ENCODE data around the gene SH3RF1.

The SH3RF1 gene

DNA sequence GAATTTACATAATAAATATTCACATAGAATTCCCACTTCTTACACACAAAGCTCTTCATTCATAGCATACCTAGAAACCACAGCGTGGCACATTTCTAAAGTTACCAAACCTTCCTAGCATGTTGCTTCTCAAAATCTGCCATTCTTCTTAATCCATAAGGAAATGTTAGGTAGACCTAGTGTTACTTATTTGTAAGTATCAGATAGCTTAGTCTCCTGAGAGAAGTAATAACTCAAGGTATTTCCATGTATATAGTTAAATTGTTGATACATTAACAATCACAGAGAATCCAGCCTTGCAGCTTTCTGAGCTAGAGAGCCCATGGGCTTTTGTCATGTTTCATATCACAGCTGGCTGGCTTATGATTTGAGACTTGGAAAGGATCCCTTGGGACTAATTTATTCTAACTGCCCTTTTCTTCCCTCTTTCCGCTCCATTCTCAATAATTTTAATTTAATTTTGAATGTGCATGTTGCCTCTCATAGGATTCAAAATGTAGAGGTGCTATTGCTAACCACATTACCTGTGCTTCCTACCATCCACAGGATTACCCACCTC lies 17.6 kb downstream of the SH3RF1 start:
- Histone ChIP-seq H3K4me3 (ENCODE audit: low read length) (no peak overlapping the region), H3K36me3 (replicated peaks; ENCODE audit: low read depth, low read length) (no peaks in the 10 kb centered on the region), H3K27me3 (ENCODE audit: low read depth, low read length) (0 out of 2 replicates have a peak, but pooled peaks cover 2% of the 10 kb centered on the region), H3K4me2 (ENCODE audit: low read length) (no peak overlapping the region), H3K27ac (ENCODE audit: low read length) (no peak overlapping the region), H3K79me2 (ENCODE audit: low read length) (no peaks in the 10 kb centered on the region), H4K20me1 (ENCODE audit: insufficient read depth, low read length) (no peaks in the 10 kb centered on the region), H3K4me1 (ENCODE audit: low read length) (peaks cover 9% of the 10 kb centered on the region), H2AFZ (ENCODE audit: low read depth, low read length) (no peak overlapping the region), H3K9ac (ENCODE audit: low read length) (no peak overlapping the region), H3K9me3 (ENCODE audit: insufficient read depth, low read length) (no peaks in the 10 kb centered on the region)
- TF ChIP-seq EZH2phosphoT487 (IDR thresholded peaks at IDR 0.05; ENCODE audit: low read depth): no peak
- TF ChIP-seq, protein P1, sequence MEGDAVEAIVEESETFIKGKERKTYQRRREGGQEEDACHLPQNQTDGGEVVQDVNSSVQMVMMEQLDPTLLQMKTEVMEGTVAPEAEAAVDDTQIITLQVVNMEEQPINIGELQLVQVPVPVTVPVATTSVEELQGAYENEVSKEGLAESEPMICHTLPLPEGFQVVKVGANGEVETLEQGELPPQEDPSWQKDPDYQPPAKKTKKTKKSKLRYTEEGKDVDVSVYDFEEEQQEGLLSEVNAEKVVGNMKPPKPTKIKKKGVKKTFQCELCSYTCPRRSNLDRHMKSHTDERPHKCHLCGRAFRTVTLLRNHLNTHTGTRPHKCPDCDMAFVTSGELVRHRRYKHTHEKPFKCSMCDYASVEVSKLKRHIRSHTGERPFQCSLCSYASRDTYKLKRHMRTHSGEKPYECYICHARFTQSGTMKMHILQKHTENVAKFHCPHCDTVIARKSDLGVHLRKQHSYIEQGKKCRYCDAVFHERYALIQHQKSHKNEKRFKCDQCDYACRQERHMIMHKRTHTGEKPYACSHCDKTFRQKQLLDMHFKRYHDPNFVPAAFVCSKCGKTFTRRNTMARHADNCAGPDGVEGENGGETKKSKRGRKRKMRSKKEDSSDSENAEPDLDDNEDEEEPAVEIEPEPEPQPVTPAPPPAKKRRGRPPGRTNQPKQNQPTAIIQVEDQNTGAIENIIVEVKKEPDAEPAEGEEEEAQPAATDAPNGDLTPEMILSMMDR (IDR thresholded peaks at IDR 0.05; ENCODE audit: low read depth, low read length): no peak

DNA sequence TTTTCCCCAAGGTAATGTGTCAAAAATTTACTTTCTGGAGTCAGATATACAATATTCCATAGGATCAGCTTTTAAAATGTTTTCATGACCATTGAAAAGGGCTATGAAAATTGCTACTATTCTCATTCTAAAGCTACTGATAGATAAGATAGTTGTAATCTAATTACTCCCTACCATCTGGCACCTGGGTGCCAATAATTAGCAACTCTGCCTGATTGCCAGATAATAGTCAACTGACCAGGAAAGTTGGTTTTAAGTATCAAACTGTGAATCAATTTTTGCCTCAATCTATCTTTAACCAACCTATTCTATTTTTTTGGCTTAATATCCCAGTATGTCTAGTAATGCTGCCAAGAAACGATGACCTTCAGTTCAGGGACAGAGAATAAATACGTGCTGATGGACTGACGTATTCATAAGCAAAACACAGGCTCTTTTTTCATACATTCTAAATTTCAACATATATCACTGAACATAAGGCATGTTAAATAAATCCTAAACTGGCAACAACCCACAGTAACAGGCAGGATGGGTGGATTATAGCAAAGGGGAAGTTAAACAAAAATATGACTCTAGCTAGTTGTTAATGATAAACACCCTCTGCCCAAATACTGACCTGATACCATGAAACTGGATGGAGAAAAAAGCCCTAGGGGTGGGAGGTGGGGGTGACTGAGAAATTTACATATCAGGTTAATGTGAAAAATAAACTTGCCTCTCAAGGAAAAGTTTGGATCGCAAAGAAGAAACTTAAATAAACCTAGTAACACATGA lies 18.2 kb downstream of the SH3RF1 start:
- H3K4me1 ChIP-seq (ENCODE audit: low read length): peaks cover 9% of the 10 kb centered on the region
- H3K4me3 ChIP-seq (ENCODE audit: low read length): no peak overlapping the region
- TF ChIP-seq, protein P1 (IDR thresholded peaks at IDR 0.05; ENCODE audit: low read depth, low read length): no peak
- TF ChIP-seq EZH2phosphoT487 (IDR thresholded peaks at IDR 0.05; ENCODE audit: low read depth): no peak
- H3K27me3 ChIP-seq (ENCODE audit: low read depth, low read length): 0 out of 2 replicates have a peak, but pooled peaks cover 2% of the 10 kb centered on the region
- H3K27ac ChIP-seq (ENCODE audit: low read length): no peak overlapping the region
- no peaks in the 10 kb centered on the region for H3K9me3 ChIP-seq (ENCODE audit: insufficient read depth, low read length)
- H4K20me1 ChIP-seq (ENCODE audit: insufficient read depth, low read length): no peaks in the 10 kb centered on the region
- no peak overlapping the region for H2AFZ ChIP-seq (ENCODE audit: low read depth, low read length)
- no peaks in the 10 kb centered on the region for H3K36me3 ChIP-seq (replicated peaks; ENCODE audit: low read depth, low read length)
- no peak overlapping the region for H3K4me2 ChIP-seq (ENCODE audit: low read length)
- no peak overlapping the region for H3K9ac ChIP-seq (ENCODE audit: low read length)
- H3K79me2 ChIP-seq (ENCODE audit: low read length): no peaks in the 10 kb centered on the region

DNA sequence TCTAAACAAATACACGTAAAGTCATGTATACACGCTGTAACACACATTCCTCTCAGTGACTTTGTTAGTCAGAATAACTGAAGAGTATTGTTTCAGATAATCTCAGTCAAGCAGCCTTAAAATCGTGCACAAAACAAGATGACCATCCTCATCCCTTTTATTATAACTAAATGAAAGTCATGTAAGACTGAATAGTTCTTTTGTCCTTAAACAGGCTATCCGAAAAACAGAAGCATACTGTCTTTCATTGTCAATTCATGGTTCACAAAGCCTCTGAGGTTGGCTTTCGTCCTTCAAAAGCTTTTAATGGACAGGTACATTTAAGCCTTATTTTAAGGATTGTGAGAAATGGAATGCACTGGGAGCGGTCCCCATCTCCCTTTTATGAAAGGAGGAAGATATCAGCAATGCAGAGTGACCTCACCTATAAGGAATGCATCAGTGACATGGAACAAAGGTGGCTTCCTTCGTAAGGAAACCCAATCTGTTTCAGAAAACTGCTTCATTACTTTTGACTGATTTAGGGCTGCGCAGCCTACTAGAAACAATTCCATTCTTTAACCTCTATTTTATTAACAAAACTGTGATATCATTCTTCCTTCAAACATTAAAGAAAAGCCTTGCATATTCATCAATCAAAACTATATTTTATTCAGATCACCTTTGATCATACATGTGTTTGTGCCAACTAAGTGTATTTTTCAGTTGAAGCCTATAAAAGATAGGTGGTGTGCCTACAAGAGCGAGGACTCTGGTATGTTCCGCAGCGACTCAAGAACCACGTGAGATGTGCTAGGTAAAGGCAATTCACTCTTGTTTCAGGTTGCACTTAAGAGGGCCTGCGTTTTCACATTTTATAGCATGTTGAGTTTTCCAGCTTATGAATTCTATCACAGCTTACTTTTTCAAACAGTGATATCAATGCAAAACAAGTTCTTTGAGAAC lies 19.2 kb downstream of the SH3RF1 start:
- Histone ChIP-seq H3K9me3 (ENCODE audit: insufficient read depth, low read length) (no peaks in the 10 kb centered on the region), H3K4me3 (ENCODE audit: low read length) (no peak overlapping the region), H3K36me3 (replicated peaks; ENCODE audit: low read depth, low read length) (no peaks in the 10 kb centered on the region), H3K27me3 (ENCODE audit: low read depth, low read length) (no peaks in the 10 kb centered on the region), H3K4me2 (ENCODE audit: low read length) (no peak overlapping the region), H4K20me1 (ENCODE audit: insufficient read depth, low read length) (no peaks in the 10 kb centered on the region), H3K4me1 (ENCODE audit: low read length) (peaks cover 9% of the 10 kb centered on the region), H3K27ac (ENCODE audit: low read length) (no peak overlapping the region), H3K79me2 (ENCODE audit: low read length) (no peaks in the 10 kb centered on the region), H2AFZ (ENCODE audit: low read depth, low read length) (no peak overlapping the region), H3K9ac (ENCODE audit: low read length) (no peak overlapping the region)
- no peak for TF ChIP-seq EZH2phosphoT487 (IDR thresholded peaks at IDR 0.05; ENCODE audit: low read depth)
- TF ChIP-seq, protein P1 (IDR thresholded peaks at IDR 0.05; ENCODE audit: low read depth, low read length): no peak

DNA sequence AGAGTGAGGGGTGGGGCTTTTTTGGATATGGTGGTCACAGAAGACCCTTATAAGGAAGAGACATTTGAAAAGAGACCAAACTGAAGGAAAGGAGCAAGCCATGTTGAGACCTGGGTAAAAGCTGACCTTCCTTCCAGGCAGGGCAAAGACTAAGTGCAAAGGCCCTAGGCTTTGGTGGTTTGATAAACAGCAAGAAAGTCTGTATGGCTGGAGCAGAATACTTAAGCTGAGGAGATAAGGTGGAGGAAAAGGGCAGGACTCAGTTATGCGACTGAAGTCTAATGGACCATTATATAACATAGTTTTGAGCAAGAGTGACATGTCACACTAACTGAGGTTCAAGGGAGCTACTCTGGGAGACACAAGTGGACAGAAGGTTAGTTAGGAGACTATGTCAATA lies 20.0 kb downstream of the SH3RF1 start:
- no peak overlapping the region for H3K4me2 ChIP-seq (ENCODE audit: low read length)
- no peak overlapping the region for H3K4me3 ChIP-seq (ENCODE audit: low read length)
- H3K9ac ChIP-seq (ENCODE audit: low read length): no peak overlapping the region
- H3K79me2 ChIP-seq (ENCODE audit: low read length): no peaks in the 10 kb centered on the region
- no peaks in the 10 kb centered on the region for H3K27me3 ChIP-seq (ENCODE audit: low read depth, low read length)
- TF ChIP-seq, protein P1 (IDR thresholded peaks at IDR 0.05; ENCODE audit: low read depth, low read length): no peak
- no peak for TF ChIP-seq EZH2phosphoT487 (IDR thresholded peaks at IDR 0.05; ENCODE audit: low read depth)
- no peaks in the 10 kb centered on the region for H3K9me3 ChIP-seq (ENCODE audit: insufficient read depth, low read length)
- no peak overlapping the region for H3K27ac ChIP-seq (ENCODE audit: low read length)
- no peak overlapping the region for H2AFZ ChIP-seq (ENCODE audit: low read depth, low read length)
- H3K4me1 ChIP-seq (ENCODE audit: low read length): peaks cover 9% of the 10 kb centered on the region
- no peaks in the 10 kb centered on the region for H3K36me3 ChIP-seq (replicated peaks; ENCODE audit: low read depth, low read length)
- H4K20me1 ChIP-seq (ENCODE audit: insufficient read depth, low read length): no peaks in the 10 kb centered on the region
